Left hindlimb (tissue), 1 donor: ENCODE data around the gene PHB1.
"Not testable (repeated sequence)": the region's sequence is repeated elsewhere in the genome, so short reads cannot be mapped to it uniquely, and the experiment has no call there.

Experiments used
- DNase-seq: peaks from one replicate; pipeline ENCODE4 v3.0.0-alpha.2; 2018

The PHB1 gene

GRCh38 chr17:49372425-49372824 is 42.3 kb downstream of the PHB1 start:
- DNase-seq = no peak

GRCh38 chr17:49370971-49371834 is 43.5 kb downstream of the PHB1 start:
- no peak for DNase-seq

GRCh38 chr17:49369760-49370159 is 44.9 kb downstream of the PHB1 start:
- no peak for DNase-seq

GRCh38 chr17:49369089-49369488 is 45.6 kb downstream of the PHB1 start:
- DNase-seq = no peak

GRCh38 chr17:49365667-49366066 is 49.0 kb downstream of the PHB1 start:
- DNase-seq = no peak

- DNase-seq = not testable (repeated sequence)
Measured at GRCh38 chr17:49365126-49365525, 49.6 kb downstream of the PHB1 start.

- DNase-seq = no peak
Measured at GRCh38 chr17:49364119-49364518, 50.6 kb downstream of the PHB1 start.

GRCh38 chr17:49363251-49363650 is 51.4 kb downstream of the PHB1 start:
- DNase-seq = no peak

- no peak for DNase-seq
Measured at GRCh38 chr17:49362723-49363117, 52.0 kb downstream of the PHB1 start.

GRCh38 chr17:49361902-49362722 is 52.6 kb downstream of the PHB1 start, which contains the start of gene ZNF652:
ZNF652 (minus strand) TSS chr17:49362250; CDS start chr17:49317725, 44,525 bp downstream.
- peak; percentile 95 for DNase-seq

- peak; percentile 46 for DNase-seq
Measured at GRCh38 chr17:49361129-49361901, 53.4 kb downstream of the PHB1 start.

- DNase-seq = no peak
Measured at GRCh38 chr17:49360796-49361128, 53.9 kb downstream of the PHB1 start.

- no peak for DNase-seq
Measured at GRCh38 chr17:49359990-49360795, 54.5 kb downstream of the PHB1 start.

- DNase-seq = no peak
Measured at GRCh38 chr17:49358641-49359247, 55.9 kb downstream of the PHB1 start.

- no peak for DNase-seq
Measured at GRCh38 chr17:49357516-49357915, 57.2 kb downstream of the PHB1 start.

- no peak for DNase-seq
Measured at GRCh38 chr17:49356320-49356719, 58.4 kb downstream of the PHB1 start.
